Kidney epithelial cell (primary cell): Measurements from ENCODE around the gene TSHZ3. TPM values are rescaled to one million over a fixed set of nuclear protein-coding genes. Genes with fewer than 3 reads are reported as not detected.

ENCODE experiments used
- DNase-seq: peaks from one replicate; pipeline ENCODE4 v3.0.0-alpha.2; 2010; ENCODE audit warnings: low read depth
- H3K27me3 ChIP-seq: 2 replicates; pipeline ENCODE4 v1.6.0; 2011; ENCODE audit warnings: low read length; ENCODE audit not compliant: control insufficient read depth, insufficient read depth
- H3K36me3 ChIP-seq: 2 replicates; pipeline ENCODE4 v1.5.1; 2011; ENCODE audit warnings: low read length; ENCODE audit not compliant: control insufficient read depth, insufficient read depth
- H3K4me3 ChIP-seq: 2 replicates; pipeline ENCODE4 v1.5.1; 2011; ENCODE audit warnings: low read depth, mild to moderate bottlenecking, control low read depth, low read length
- CTCF ChIP-seq: IDR thresholded peaks from 2 replicates; pipeline ENCODE4 v1.5.1; 2011; ENCODE audit warnings: mild to moderate bottlenecking, moderate library complexity, low read length, control low read depth, inconsistent platforms; ENCODE audit not compliant: insufficient read depth, poor library complexity, severe bottlenecking
- total RNA-seq: library from RNA; depleted of rRNA; stranded (reverse); fragments of >200 nt; gene quantifications from 2 replicates; pipeline ENCODE4 v1.2.3, GENCODE V29; 2015

Gene TSHZ3
- total RNA-seq, 1 donor from 2014 or later: 2.4 TPM

- H3K36me3 ChIP-seq: no peaks in the 10 kb centered on the region
- no peaks in the 10 kb centered on the region for H3K27me3 ChIP-seq
- no peak for DNase-seq
- TF ChIP-seq CTCF: no peak
- H3K4me3 ChIP-seq: no peak overlapping the region
Measured at GRCh38 chr19:31283701-31284100, 65.5 kb downstream of the TSHZ3 start.

DNA sequence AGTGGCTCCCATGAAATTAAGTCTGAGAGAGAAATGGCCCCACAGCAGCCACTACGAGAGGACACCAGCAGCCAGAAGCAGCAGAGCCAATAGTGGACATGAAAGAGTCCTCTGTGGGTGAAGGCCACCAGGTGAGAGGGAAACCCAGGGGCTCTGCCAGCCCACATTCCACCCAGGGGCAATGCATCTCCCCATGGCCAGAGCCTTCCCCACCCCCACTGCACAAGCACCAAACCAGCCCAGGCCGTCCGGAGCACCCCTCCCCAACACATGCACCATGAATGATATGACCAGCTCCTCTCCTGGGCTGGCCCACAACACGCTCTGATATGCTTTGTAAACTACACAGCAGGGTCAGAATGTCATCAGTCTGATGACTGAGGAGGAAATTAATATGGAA, 66.9 kb downstream of the TSHZ3 start:
- DNase-seq: no peak
- no peaks in the 10 kb centered on the region for H3K27me3 ChIP-seq
- no peaks in the 10 kb centered on the region for H3K36me3 ChIP-seq
- no peak overlapping the region for H3K4me3 ChIP-seq
- TF ChIP-seq CTCF: no peak

- Histone ChIP-seq H3K4me3 (no peak overlapping the region), H3K27me3 (no peaks in the 10 kb centered on the region), H3K36me3 (no peaks in the 10 kb centered on the region)
- DNase-seq: no peak
- TF ChIP-seq CTCF: no peak
Measured at GRCh38 chr19:31280287-31281006, 68.8 kb downstream of the TSHZ3 start.

GRCh38 chr19:31279436-31279765, 69.8 kb downstream of the TSHZ3 start:
- Histone ChIP-seq H3K27me3 (no peaks in the 10 kb centered on the region), H3K4me3 (no peak overlapping the region), H3K36me3 (no peaks in the 10 kb centered on the region)
- TF ChIP-seq CTCF: no peak
- DNase-seq: no peak

DNA sequence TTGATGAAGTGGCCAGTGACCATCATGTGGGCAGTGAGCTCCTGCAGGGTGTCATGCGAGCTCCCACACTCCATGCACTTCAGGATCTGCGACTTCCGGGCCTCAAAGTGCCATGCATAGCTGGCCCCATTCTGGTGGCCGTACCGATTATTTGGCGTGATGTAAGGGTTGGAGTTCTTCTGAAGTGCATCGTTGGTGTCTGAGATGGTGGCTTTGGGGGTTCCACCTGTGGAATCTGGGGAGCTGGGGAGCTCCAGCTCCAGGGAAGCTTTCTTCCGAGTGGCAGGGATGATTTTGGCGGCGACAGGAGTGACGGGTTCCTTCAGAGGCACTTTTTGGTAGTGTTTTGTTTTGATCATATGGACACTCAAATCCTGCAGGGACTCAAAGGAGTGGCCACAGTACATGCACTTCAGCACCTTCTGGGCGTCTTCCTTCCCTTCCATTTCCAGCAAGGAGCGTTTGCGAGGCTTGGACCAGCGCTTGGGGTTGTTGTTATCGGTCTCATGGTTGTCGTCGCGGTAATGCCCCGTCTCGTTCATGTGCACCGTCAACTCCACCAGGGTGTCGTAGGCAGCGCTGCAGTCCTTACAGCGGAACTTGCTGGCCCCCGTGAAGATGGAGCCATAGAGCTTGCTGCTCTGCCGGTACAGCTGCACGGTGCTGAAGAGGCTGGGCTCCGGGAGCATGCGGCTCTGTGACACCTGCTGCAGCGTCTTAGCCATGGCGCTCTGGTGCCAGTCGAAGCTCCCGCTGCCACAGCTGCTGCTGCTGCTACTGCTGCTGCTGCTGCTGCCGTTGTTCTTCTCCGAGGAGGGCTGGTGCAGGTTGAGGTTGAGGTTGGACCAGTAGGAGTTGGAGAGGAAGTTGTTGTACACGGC, 70.4 kb downstream of the TSHZ3 start:
- TF ChIP-seq CTCF: no peak
- Histone ChIP-seq H3K4me3 (no peak overlapping the region), H3K36me3 (no peaks in the 10 kb centered on the region), H3K27me3 (no peaks in the 10 kb centered on the region)
- no peak for DNase-seq
